A673 (cell line): ENCODE measurements around the gene RSPRY1. TPM values are rescaled to one million over a fixed set of nuclear protein-coding genes. Genes with fewer than 3 reads are reported as not detected.

Experiments
- BruUV-seq: library from RNA; stranded (reverse); fragments of 400-500 nt; replicated peaks from 2 replicates; lab custom pipeline; 2021; lab: Mats Ljungman, UMichigan
- CTCF ChIA-PET: fragments of 300-600 bp; sonication (Branson Sonifier 250); formaldehyde crosslinking; loops from one replicate; lab custom pipeline; 2022; ENCODE audit warnings: antibody characterized with exemption; lab: Charles Lee
- POLR2A ChIA-PET: fragments of 300-600 bp; sonication (Branson Sonifier 250); formaldehyde crosslinking; loops from one replicate; lab custom pipeline; 2022; ENCODE audit warnings: antibody characterized with exemption; ENCODE audit not compliant: low non-redundant PET; lab: Charles Lee
- DNase-seq: peaks from one replicate; pipeline ENCODE4 v3.0.0-alpha.2; 2015; ENCODE audit warnings: low spot score
- H3K27ac ChIP-seq: fragments of 200-600 bp; sonication (generic); 2 replicates; pipeline ENCODE4 v1.5.1; 2016; ENCODE audit warnings: mixed run types, low read depth, mild to moderate bottlenecking, mixed read lengths, antibody characterized with exemption, low read length; ENCODE audit not compliant: poor library complexity, severe bottlenecking
- H3K27me3 ChIP-seq: fragments of 200-600 bp; sonication (generic); replicated peaks from 2 replicates; pipeline ENCODE4 v1.6.1; 2017; ENCODE audit warnings: mixed run types, low read depth, mild to moderate bottlenecking, mixed read lengths, antibody characterized with exemption, low read length; ENCODE audit not compliant: insufficient read depth, poor library complexity
- H3K36me3 ChIP-seq: fragments of 200-600 bp; sonication (generic); 2 replicates; pipeline ENCODE4 v1.6.1; 2016; ENCODE audit warnings: mixed run types, mild to moderate bottlenecking, mixed read lengths, antibody characterized with exemption, low read length; ENCODE audit not compliant: insufficient read depth, poor library complexity, severe bottlenecking
- H3K4me1 ChIP-seq: fragments of 200-600 bp; sonication (generic); 2 replicates; pipeline ENCODE4 v1.6.1; 2017; ENCODE audit warnings: mixed run types, mild to moderate bottlenecking, mixed read lengths, antibody characterized with exemption, low read length; ENCODE audit not compliant: insufficient read depth, poor library complexity, severe bottlenecking
- H3K4me3 ChIP-seq: fragments of 200-600 bp; sonication (generic); 2 replicates; pipeline ENCODE4 v1.5.1; 2016; ENCODE audit warnings: low read depth, mixed run types, mild to moderate bottlenecking, mixed read lengths, low read length; ENCODE audit not compliant: poor library complexity, severe bottlenecking
- H3K9me3 ChIP-seq: fragments of 200-600 bp; sonication (generic); 2 replicates; pipeline ENCODE4 v1.6.1; 2016; ENCODE audit warnings: mixed run types, low read depth, mild to moderate bottlenecking, mixed read lengths, antibody characterized with exemption, low read length; ENCODE audit not compliant: poor library complexity, severe bottlenecking
- CTCF ChIP-seq: fragments of 300-800, 200-600 bp; sonication (generic); conservative IDR thresholded peaks from 2 replicates; pipeline ENCODE4 v1.5.1; 2017; ENCODE audit warnings: low read depth, mild to moderate bottlenecking, antibody characterized with exemption, low read length, moderate library complexity, mixed read lengths
- EZH2 ChIP-seq: fragments of 200-600 bp; sonication (generic); IDR thresholded peaks from 2 replicates; pipeline ENCODE4 v1.6.1; 2017; ENCODE audit warnings: borderline replicate concordance, low read depth, mild to moderate bottlenecking, mixed read lengths, antibody characterized with exemption, low read length; ENCODE audit not compliant: poor library complexity, severe bottlenecking
- intact Hi-C: fragments of 100-400 bp; cut with micrococcal nuclease; formaldehyde crosslinking; loops from one replicate; pipeline ENCODE4 v1.10.0; 2022; ENCODE audit not compliant: unreplicated experiment
- total RNA-seq: library from RNA; stranded (reverse); gene quantifications from 2 replicates; pipeline ENCODE4 v1.2.3, GENCODE V29; 2021

Gene RSPRY1
- total RNA-seq, 1 experiment from 2014 or later, result 45.6 TPM

GRCh38 chr16:57148481-57148880 is 37.6 kb upstream of the RSPRY1 start:
- Histone ChIP-seq H3K27ac (peak overlapping the region; percentile 91), H3K4me1 (peaks cover 63% of the 10 kb centered on the region), H3K9me3 (no peaks in the 10 kb centered on the region), H3K27me3 (no peaks in the 10 kb centered on the region), H3K36me3 (peaks cover 11% of the 10 kb centered on the region), H3K4me3 (no peak overlapping the region)
- BruUV-seq, result no TSS peak
- CTCF ChIA-PET, result interaction anchor here (1.3 kb wide), 1 partner anchor 56 kb away, joined by 9 read pairs; the partner anchor contains the start of gene CPNE2
- POLR2A ChIA-PET, result interaction anchor here (0.6 kb wide), 1 partner anchor 50 kb away, joined by 3 read pairs; no protein-coding TSS in a partner anchor
- no peak for DNase-seq
- intact Hi-C loops, result no loop called here
- TF ChIP-seq EZH2 (no peak), CTCF (no peak)

DNA sequence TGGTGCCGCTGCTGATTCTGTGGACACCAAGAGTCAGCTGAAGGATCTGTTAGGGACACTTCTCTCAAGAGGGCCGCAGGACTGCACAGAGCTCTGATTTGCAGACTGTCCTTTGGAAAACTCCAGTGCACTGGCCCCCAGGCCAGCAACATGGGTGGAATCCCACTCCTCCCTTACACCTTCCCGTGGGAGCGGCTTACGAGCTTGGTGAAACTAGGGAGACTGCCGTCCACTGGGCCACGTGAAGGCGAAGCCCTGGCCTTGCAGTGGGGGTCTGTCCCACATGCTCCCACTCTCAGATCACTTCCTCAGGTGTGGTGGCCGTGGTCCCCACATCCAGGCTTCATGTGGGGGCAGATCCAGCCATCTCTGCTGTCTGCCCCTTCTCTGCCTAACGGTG is 36.7 kb upstream of the RSPRY1 start:
- Histone ChIP-seq H3K36me3 (peaks cover 19% of the 10 kb centered on the region), H3K9me3 (no peaks in the 10 kb centered on the region), H3K4me1 (peaks cover 63% of the 10 kb centered on the region), H3K27ac (peak overlapping the region; percentile 91), H3K27me3 (no peaks in the 10 kb centered on the region), H3K4me3 (no peak overlapping the region)
- no peak for DNase-seq
- TF ChIP-seq EZH2 (no peak), CTCF (no peak)
- intact Hi-C loops, result no loop called here
- POLR2A ChIA-PET, result no interaction called here
- CTCF ChIA-PET, result no interaction called here
- no TSS peak for BruUV-seq

GRCh38 chr16:57150682-57151330 is 35.3 kb upstream of the RSPRY1 start:
- Histone ChIP-seq H3K4me1 (peaks cover 63% of the 10 kb centered on the region), H3K4me3 (no peak overlapping the region), H3K27ac (peak overlapping the region; percentile 72), H3K27me3 (no peaks in the 10 kb centered on the region), H3K9me3 (no peaks in the 10 kb centered on the region), H3K36me3 (peaks cover 32% of the 10 kb centered on the region)
- intact Hi-C loops, result no loop called here
- ChIA-PET POLR2A (no interaction called here), CTCF (no interaction called here)
- BruUV-seq, result no TSS peak
- DNase-seq, result no peak
- TF ChIP-seq EZH2 (no peak), CTCF (no peak)
